Left renal pelvis (tissue), 4 donors: Measurements from ENCODE around the gene NEK6. TPM values are rescaled to one million over a fixed set of nuclear protein-coding genes. Genes with fewer than 3 reads are reported as not detected.

ENCODE experiments used
- DNase-seq, 4 donors: peaks; one replicate each; pipeline ENCODE4 v3.0.0-alpha.2; 2013; ENCODE audit warnings: low read depth in 4 of 4, low spot score in 3 of 4
- polyA plus RNA-seq, 4 donors: library from polyadenylated mRNA; unstranded; fragments of 120-200 nt; gene quantifications; one replicate each; pipeline ENCODE4 v1.2.1, GENCODE V29; 2013; ENCODE audit not compliant: insufficient read length in 4 of 4

Gene NEK6
- polyA plus RNA-seq, 4 donors, result 26.6 to 65.1 (median 28.6) TPM

- no peak for DNase-seq
Observed at GRCh38 chr9:124389146-124389939, 131.6 kb downstream of the NEK6 start.

- no peak for DNase-seq
Observed at GRCh38 chr9:124390794-124391658, 133.3 kb downstream of the NEK6 start.

GRCh38 chr9:124392254-124392870, 134.6 kb downstream of the NEK6 start:
- no peak for DNase-seq

- DNase-seq, result no peak
Observed at GRCh38 chr9:124392871-124393460, 135.2 kb downstream of the NEK6 start.

GRCh38 chr9:124394167-124394566, 136.4 kb downstream of the NEK6 start:
- DNase-seq, result no peak

GRCh38 chr9:124394596-124394995, 136.8 kb downstream of the NEK6 start:
- DNase-seq, result no peak

- no peak for DNase-seq
Observed at GRCh38 chr9:124395826-124396225, 138.1 kb downstream of the NEK6 start.

- DNase-seq, result no peak
Observed at GRCh38 chr9:124398191-124398935, 140.6 kb downstream of the NEK6 start.

- no peak for DNase-seq
Observed at GRCh38 chr9:124399323-124399967, 141.7 kb downstream of the NEK6 start.

GRCh38 chr9:124399968-124400940, 142.5 kb downstream of the NEK6 start:
- no peak for DNase-seq

Other genes starting within 250 kb of the NEK6 start
- under 1 TPM; 0.10 to 0.26 (median 0.20) TPM for gene LHX2, start 246.2 kb upstream of the NEK6 start, polyA plus RNA-seq
- 100 to 1,000 TPM; 185 to 224 (median 209) TPM for gene PSMB7, start 157.5 kb downstream of the NEK6 start, polyA plus RNA-seq
- under 1 TPM in 2 of 4 donors, not detected in 2; 0.11 to 0.23 TPM for gene ADGRD2, start 192.5 kb downstream of the NEK6 start, polyA plus RNA-seq
- under 1 TPM in 1 of 4 donors, not detected in 3; 0.18 TPM for gene NR5A1, start 249.4 kb downstream of the NEK6 start, polyA plus RNA-seq